ENCODE results near the gene BMP6.
"Not testable (repeated sequence)": the region's sequence is repeated elsewhere in the genome, so short reads cannot be mapped to it uniquely, and the experiment has no call there.

The BMP6 gene

DNA sequence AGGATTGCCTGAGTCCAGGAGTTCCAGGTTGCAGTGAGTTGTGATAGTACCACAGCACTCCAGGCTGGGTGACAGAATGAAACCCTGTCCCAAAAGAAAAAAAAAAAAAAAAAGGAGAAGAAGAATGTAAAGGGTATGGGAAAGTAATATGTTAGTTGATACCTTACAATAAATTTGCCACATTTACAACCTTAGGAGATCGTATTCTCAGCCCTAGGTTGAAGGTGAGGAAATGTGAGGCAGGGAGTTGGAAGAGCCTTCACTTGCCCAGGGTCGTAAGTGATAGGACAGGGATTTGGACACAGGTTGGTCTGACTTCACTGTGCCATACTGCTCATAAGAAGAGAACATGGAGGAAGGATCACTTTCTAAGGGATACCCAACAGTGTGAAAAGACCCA lies 68.6 kb downstream of the BMP6 start:
- DNase-seq (ENCODE audit: low spot score): no peak

DNA sequence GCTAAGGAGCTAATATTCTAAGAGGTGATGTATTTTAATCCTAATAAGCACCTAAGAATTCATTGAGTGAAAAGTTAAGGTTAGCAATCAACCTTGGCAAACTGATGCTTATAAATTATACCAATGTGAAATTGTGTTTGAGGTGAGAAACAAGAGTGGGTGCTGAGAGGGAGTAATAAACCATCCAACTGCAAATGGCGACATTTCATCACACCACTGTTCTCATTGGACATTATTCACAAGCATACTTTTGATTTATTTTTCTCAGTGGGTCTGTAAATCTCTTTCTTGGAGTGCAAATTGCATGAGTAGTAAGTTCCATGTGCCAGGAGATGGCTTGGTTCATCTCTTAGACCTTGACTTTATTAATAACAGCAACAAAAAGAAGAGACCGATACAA lies 71.5 kb downstream of the BMP6 start:
- no peak for DNase-seq (ENCODE audit: low spot score)

DNA sequence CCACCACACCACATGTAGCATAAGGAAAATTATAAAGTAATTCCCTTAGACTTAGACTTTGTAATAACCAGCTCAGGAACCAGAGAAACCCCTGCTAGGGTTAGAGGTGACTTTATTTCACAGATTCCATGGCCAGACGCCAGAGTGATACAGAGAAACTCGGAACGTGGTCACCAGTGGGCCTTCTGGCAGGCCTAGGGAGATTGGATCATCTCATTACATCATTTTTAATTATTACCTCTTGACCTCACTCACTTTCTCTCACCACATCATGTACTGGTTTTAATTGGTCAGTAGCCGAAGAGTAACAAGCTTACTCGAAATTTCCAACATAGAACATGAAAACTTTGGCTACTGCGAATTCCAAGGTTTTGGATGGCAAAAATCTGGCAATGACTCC lies 72.9 kb downstream of the BMP6 start:
- DNase-seq (ENCODE audit: low spot score): no peak

DNA sequence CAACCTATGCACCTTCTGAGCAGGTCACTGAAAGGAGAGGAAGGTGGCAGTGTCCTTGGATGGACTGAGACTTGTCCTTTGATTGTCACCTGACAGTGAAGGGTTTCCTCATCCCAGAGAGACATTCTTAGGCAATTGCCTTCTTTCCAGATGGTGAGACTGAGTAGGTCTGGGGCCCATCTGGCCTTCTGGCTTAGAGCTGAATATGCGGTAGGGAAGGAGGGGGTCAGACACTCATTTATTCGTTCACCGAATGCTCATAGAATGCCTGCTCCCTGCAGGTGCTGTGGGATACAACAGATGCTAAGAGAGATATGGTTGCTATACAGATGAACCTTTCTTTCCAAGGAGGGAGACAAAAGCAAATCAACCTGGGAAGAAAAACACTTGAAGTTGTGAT lies 76.8 kb downstream of the BMP6 start:
- DNase-seq (ENCODE audit: low spot score): no peak

DNA sequence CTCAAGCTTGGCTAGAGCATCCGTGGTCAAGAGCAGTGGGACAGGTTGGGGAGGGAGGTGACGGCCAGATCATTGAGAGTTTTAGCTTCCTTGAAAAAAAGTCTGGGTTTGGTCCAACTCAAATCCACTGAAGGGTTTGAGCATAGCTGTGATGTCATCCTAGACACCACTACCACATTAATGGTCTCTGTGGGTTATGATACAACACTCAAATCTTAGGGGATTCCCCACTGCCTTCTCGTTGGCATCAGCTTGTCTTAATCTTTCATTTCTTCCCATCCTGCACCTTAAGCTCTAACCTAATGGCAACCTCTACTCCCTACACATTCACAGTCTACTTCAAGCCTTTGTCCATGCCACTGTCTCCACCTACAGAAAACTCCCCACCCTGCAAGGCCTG lies 77.3 kb downstream of the BMP6 start:
- no peak for DNase-seq (ENCODE audit: low spot score)

DNA sequence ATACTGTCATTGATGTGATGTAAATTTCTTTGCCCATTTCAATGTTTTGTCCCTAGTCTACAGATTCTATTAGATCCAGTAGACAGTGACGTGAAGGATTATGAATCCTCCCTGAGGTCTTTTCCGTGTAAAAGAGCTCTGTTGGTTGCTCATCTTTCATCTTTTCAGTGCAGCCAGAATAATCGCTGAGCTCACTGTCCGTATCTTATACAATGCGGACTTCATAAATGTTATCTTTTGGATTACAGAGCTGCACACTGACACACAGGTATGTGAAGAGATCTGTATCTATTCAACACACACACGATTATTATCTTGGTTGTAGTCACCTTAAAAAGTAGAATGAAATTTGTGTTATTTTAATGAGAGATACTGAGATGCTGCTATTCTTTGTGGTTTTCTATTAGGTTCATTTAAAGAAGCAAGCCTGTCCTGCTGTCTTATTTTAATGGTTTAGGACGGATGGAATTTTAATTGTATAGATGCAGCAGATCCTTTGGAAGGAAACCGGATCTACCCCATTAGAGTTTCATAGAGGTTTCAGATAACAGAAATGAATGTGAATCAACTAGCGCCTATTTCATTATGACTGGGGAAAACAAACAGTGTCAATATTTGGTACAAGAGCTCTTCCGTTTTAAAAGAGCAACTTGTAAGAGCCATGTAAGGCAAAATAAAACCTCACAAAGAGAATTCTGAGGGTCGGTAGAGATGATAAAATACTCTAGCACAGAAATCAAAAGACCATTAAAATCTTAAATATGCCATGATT lies 79.4 kb downstream of the BMP6 start:
- DNase-seq (ENCODE audit: low spot score): no peak

DNA sequence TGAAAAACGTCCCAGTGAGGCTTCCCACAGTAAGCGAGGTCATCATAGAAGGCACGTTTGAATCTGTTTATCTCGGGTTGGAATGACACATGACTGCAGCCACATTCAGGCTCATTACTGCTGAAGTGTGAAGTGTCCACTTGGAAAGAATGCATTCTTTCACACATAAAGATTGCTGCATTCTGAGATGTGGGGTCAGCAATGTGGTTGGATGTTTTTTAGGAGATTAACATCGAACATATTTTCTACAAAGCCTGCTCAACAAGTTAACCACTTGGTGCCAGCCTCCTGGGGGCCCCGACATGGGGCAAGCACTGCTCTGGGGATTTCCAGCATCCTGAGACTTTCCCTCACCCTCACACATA lies 79.9 kb downstream of the BMP6 start:
- no peak for DNase-seq (ENCODE audit: low spot score)

DNA sequence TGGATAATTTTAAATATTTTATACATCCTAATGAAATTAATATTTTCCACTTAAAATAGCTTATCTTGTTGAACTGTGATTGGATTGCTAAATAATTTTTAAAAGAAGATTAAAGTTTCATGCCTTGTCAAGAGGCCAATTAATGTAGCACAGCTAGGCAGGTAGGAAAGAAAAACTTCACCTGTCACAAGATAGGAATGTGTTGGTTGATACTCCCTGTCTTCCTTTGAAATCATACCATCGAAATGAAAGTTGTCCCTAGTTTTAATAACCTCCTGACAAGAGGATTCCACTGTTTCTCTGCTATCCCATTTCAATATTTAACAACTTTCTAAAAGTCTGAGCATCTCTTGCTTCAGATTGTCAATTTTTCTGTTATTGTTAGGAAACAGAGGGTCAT lies 80.8 kb downstream of the BMP6 start:
- no peak for DNase-seq (ENCODE audit: low spot score)

DNA sequence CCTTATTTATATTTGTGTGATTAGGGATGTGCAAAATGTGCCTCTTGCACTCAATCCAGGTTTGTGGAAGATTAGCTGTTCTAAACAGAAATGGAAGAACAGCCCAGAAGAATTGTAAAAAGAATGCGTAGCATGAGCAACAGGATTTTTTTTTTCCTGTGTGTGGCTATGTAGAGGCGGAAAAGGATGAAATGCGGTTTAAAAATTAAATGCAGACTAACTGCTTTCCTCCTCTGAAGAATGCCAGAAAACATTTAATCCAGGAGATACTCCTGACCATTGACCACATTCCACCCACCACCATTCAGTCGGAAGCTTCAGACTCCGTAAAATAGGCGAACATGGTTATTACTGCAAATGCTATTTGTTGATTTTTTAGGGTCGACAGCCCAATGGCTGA lies 83.4 kb downstream of the BMP6 start:
- DNase-seq (ENCODE audit: low spot score): no peak

DNA sequence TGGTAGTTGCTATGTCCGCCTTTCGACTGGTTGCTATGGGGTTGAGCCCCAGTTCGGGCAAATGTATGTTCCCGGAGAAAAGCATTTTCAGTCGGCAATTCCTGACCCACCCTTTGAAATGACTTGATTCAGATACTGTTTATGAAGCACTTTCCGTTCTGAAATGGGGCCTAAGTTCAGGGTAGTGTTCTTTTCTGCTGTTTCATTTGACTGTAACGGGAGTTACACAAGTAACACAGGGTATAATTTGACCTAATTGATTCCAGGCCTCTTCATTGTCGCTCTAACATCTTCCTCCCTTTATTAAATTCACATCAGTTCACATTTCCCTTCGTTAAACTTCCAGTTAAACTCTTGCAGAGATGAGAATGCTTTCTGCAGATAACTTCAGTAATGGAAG lies 85.5 kb downstream of the BMP6 start:
- no peak for DNase-seq (ENCODE audit: low spot score)

DNA sequence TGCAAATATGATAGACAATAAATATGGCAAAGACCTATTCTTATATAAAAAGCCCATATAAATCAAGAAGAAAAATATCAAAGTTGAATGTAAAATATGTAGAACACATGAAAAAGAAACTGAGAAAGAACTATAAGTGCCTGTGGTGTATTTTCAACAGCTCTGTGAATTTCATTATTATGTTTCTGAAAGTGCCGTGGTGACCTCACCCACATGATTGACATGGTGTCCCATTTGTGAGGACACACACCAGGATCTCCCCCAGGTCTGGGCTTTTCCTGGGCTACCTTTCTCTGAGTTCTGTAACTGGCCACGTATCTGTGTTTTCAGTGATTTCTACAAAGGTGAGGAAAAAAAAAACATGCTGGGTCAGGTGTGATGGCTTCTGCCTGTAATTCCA lies 86.7 kb downstream of the BMP6 start:
- no peak for DNase-seq (ENCODE audit: low spot score)

DNA sequence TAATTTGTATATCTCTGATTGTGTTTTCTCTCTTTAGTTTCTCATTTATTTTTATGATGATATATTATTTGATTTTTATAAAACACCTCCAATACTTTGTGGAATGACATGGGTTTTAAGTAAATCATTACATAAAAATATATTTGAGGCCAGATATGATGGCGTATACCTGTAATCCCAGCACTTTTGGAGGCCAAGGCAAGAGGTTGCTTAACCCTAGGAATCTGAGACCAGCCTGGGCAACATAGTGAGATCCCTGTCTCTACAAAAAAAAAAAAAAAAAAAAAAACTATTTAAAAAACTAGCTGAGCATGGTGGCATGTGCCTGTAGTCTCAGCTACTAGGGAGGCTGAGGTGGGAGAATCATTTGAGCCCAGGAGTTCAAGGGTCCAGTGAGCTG lies 87.3 kb downstream of the BMP6 start:
- DNase-seq (ENCODE audit: low spot score): no peak

DNA sequence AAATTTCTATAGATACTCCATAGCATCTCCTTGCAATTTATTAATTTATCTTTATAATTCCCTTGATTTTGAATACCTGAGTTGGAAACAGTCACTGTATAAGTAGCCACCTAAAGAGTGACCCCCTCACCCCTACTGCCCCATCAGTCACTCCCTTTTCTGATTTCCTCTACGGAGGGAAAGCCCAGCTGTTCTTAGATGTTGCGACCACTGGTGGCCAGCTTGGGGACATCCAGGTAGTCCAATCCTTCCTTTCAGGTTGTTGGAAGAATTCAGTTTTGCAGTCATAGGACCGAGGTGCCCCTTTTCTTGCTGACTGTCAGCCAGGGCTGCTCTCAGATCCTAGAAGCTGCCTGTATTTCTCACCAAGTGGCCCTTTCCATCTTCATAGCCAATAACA lies 87.8 kb downstream of the BMP6 start:
- DNase-seq (ENCODE audit: low spot score): no peak

DNA sequence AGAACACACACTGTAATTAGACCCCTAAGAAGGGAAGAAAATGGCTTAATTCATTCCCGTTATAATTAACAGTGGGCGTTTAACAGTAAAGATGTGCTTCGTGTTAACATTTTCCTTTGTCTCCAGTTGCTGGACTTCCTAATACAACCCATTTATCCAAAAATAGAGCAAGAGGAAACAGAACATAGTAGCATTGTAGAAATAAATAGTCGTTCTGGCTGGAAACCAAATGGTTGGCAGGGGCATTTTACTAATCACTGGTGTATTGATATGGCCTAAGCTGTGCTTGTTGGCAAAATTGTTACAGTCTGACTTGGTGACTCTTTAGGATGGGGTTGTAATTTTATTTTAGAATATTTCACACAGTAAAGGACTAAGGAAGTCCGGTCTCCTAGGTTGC lies 89.8 kb downstream of the BMP6 start:
- no peak for DNase-seq (ENCODE audit: low spot score)

DNA sequence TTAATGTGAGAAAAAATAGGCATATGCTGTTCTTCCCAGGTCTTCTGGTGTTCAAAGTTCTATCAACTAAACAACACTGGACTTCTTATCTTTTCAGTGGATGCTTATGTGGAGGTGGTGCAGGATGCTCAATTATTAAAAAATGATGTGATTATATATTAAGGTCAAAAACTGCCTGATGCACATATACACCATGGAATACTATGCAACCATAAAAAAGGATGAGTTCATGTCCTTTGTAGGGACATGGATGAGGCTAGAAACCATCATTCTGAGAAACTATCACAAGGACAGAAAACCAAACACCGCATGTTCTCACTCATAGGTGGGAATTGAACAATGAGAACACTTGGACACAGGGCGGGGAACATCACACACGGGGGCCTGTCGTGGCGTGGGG lies 91.3 kb downstream of the BMP6 start:
- DNase-seq (ENCODE audit: low spot score): not testable (repeated sequence)

DNA sequence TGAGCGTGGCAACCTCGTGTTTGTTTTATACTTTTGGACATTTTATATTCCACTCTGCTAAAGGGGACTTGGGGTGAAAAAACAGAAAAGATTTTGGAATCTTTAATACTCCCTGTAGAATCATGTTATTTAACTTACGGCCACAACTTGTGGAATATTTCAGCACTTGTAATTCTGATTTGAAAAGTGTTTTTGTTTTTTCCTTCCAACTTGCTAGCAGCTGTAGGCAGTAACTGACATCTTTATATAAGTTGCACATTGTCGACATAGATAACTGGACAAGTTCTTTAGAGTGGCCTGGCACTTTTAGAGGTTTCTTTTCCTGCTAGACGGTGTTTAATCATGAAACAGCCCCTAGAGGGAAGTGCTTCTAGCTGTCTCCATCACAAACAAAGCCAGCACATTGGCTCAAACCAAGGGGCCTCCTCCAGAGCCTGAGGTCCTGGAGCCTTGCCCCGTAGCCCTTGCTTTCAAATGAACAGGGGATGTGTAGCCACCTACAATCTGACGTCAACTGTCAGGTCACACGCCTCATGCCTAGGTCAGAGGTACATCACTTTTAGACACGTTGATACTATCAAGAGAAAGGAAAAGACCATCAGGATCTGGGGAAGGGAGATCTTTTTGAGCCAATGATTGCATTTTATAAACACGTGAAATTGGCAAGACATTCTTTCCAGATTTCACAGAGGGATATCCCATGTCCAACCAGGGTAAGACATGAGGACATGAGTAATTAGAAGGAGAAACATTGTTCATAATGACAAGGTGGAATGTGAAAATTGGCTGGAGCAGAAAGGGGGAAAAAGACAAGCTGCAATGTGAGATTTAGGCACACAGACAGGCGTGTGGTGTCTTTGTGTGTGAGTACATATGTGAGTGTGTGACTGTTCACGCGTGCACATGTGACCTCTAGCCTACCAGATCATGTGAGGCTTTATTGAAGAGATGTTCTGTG lies 92.6 kb downstream of the BMP6 start:
- DNase-seq (ENCODE audit: low spot score): no peak

DNA sequence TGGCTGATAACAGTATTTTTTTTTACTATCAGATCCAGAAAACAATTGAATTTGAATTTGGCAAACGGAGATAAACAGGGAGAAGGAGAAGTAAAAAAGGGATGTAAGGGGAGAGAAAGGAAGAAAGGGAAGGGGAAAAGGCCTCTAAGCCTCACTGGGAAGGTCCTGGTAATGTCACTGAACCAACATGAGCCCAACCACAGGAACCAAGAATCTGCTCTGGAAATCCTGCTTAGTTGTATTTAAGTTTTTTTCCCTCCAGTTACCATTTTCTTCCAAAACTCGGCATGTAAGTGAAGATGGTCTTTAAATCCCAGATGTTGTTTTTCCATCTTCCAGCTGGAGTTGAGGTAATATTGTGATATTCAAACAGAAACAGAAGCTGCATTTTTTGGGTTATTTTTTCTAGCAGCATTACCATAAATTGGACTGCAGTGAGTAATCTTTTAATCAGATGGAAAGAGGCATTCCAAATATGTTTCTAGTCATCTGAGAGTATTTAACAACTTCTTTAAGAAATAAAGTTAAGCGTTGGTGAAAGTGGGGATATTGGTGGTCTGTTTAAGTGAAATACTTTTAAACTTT lies 93.6 kb downstream of the BMP6 start:
- no peak for DNase-seq (ENCODE audit: low spot score)

DNA sequence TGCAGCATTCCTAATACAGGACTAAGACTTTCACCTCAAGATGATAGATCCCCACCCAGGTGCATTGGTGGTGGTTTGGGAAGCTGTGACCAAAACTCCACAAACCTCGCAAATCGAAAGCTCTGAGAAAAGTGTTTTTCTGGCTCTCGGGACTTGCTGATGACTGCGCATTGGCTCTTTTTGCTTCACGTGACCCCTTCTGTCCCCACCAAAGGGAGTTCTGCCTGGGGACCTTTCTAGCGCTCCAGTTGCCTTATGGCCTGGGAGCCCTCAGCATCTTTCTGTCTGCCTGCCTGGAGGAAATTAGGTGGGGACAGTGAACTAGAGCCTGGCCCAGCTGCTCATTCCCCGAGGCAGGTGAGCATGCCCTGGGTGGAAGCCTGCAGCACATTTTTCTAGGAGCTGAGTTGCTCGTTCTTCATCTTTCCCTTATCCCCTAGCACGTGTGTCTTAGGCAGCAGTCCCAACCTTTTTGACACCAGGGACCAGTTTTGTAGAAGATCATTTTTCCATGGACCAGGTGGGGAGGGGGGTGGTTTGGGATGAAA lies 94.5 kb downstream of the BMP6 start:
- no peak for DNase-seq (ENCODE audit: low spot score)

DNA sequence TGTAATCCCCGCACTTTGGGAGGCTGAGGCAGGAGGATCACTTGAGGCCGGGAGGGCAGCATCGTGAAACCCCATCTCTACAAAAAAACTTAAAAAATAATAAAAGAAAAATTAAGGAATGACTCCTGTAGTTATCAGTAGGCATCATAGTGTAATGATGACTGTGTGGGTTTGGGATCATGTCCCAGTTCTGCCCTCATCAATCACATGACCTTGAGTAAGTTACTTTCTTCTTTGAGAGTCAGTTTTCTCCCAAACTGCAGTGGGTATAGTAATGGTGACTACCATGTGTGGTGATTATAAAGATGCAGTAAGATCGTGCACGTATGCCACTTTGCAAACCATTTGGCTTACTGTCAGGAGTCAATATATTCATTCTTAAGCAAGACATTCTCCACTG lies 95.5 kb downstream of the BMP6 start:
- DNase-seq (ENCODE audit: low spot score): no peak

DNA sequence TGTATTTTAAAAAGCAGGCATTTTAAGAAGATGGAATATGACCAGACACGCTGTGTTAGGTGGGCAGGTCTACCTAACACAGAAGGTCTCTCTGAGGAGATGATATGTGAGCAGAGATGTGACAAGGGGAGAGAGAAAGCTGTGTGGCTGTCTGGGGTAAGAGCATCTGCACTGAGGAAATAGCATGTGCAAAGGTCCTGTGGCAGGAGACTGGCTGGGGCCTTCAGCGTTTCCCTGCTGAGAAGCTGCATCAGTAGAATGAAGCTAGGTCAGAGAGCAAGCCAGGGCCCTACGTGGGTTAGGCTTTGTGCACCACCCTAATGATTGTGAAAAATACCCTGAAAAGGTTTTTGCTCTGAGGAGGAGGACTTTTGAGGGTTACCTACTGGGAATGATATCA lies 97.7 kb downstream of the BMP6 start:
- DNase-seq (ENCODE audit: low spot score): no peak

DNA sequence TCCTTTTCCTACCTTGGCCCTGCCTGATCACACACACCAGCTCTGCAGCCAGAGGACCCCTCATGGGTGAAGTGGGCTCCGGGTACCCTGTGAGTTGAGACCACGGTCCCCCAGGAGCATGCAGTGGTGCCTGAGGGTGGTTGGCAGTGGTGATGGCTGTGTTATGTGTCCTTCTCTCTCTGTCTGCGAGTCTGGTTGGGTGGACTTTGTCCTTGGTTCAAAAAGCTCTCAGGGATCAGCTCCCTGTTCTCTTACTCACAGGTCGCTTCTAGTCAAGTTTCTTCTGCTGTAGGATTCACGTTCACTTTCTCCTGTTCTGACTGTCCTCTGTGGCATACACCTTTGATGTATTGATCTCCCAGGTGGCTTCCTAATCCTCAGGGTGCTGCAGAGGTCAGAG lies 100.1 kb downstream of the BMP6 start:
- no peak for DNase-seq (ENCODE audit: low spot score)

DNA sequence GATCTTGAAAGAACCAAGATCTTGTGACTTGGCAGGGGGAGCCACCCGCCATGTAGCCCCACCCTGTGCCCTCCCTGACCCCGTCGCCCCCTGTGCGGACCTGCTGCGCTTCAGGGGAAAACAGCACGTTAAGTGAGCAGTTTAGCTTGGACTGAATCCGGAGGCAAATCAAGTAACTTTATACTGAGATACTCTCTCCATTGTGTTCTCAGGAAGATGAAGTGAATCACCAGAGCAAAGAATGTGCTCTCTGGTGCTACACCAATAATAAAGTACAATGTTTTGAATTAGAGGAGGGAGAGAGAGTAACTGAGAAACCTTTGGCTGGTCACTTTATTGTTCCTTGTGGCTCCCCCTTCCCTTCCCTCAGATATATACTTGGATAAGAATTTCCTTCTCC lies 101.2 kb downstream of the BMP6 start:
- no peak for DNase-seq (ENCODE audit: low spot score)

DNA sequence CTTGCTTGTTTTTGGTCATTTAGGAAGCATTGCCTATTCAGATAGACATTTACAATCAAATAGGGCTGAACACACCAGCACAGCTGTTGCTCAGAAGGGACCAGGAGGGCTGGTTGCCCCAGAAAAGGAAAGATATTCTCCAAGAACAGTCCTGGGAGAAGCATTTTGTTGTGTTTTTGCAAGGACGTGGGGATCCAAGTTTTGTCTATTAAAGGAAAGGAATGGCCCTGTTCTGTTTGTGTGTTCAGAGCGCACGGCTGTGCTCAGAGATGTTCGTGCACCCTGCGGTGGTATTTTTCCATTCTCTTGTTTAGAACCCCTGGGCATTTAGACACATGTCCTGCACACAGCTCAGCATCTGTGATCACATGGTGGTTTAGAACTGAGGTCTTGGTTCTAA lies 102.2 kb downstream of the BMP6 start:
- no peak for DNase-seq (ENCODE audit: low spot score)

Measured in hematopoietic multipotent progenitor cell treated with erythropoietin and hydrocortisone succinate and interleukin-3 and kit ligand, for 15 days (in vitro differentiated cells).